GM23248 (cell line): ENCODE results near the gene RABEP2.

ENCODE experiments used
- EZH2 ChIP-seq: fragments of 200-600 bp; sonication (generic); IDR thresholded peaks from 2 replicates; pipeline ENCODE4 v1.6.1; 2018; ENCODE audit warnings: antibody characterized with exemption, mild to moderate bottlenecking; ENCODE audit not compliant: insufficient read depth, poor library complexity, severe bottlenecking
- EZH2phosphoT487 ChIP-seq: fragments of 200-600 bp; sonication (generic); IDR thresholded peaks from 2 replicates; pipeline ENCODE4 v1.6.1; 2018; ENCODE audit warnings: antibody characterized with exemption, moderate library complexity, mild to moderate bottlenecking, low read depth; ENCODE audit not compliant: insufficient read depth

- TF ChIP-seq EZH2 (no peak), EZH2phosphoT487 (no peak)
Measured at GRCh38 chr16:28918698-28919097, 6.3 kb downstream of the RABEP2 start.
